GM21390 (cell line): Measurements from ENCODE around the gene NPTX1.

Experiments used
- ATAC-seq: cut with Tn5 transposase; IDR thresholded peaks from one replicate; pipeline ENCODE4 v1.9.1; 2021; ENCODE audit not compliant: unreplicated experiment

The NPTX1 gene

DNA sequence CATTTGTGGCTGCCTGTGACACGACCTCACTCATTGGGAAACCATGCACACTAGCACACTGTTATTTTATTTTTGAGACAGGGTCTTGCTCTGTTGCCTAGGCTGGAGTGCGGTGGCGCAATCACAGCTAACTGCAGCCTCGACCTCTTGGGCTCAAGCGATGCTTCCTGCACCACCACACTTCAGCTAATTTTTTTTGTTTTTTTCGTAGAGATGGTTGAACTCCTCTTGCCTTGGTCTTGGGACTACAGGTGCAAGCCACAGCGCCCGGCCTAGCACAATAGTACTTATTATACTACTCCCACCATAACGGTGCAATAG is 2.8 kb upstream of the NPTX1 start:
- ATAC-seq = no peak

GRCh38 chr17:80478487-80479245 is 2.3 kb upstream of the NPTX1 start:
- no peak for ATAC-seq

DNA sequence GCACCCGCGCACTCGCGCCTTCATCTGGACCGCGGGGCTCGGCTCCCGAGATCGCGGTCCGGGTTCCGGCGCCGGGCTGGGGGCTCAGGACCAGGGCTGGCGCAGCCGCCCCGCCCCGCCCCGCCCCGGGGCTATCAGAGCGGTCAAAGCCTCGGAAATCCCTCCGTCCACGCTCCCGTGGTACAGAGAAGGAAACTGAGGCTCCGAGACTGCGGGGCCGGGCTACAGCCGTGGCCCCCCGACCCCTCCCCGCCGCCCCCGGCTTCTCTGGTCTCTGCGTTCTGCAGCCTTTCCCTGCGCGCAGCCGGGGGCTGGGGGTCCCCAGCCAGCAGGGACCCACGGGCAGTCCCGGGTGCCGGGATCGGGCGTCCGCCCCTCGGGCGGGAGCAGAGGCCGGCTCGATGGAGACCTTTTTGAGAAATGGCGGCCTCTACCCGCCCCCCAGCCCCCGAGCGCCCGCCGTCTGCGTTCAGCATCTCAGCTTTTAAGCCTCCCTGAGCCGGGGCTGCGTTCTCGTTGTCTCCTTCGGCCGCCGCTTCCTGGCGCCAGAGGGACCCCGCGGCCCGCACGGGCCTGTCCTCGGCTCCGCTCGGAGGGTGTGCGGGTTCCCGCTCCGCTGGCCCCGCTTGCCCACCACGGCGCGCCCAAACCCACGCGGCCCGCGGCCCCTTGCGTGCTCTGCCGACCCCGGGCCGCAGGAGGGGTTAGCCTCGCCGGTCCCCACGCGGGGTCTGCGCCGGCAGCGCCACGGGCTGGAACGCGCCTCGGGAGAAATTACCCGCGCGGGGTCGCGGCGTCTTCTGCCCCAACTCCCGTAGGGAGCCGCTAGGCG is 1.5 kb upstream of the NPTX1 start:
- no peak for ATAC-seq

DNA sequence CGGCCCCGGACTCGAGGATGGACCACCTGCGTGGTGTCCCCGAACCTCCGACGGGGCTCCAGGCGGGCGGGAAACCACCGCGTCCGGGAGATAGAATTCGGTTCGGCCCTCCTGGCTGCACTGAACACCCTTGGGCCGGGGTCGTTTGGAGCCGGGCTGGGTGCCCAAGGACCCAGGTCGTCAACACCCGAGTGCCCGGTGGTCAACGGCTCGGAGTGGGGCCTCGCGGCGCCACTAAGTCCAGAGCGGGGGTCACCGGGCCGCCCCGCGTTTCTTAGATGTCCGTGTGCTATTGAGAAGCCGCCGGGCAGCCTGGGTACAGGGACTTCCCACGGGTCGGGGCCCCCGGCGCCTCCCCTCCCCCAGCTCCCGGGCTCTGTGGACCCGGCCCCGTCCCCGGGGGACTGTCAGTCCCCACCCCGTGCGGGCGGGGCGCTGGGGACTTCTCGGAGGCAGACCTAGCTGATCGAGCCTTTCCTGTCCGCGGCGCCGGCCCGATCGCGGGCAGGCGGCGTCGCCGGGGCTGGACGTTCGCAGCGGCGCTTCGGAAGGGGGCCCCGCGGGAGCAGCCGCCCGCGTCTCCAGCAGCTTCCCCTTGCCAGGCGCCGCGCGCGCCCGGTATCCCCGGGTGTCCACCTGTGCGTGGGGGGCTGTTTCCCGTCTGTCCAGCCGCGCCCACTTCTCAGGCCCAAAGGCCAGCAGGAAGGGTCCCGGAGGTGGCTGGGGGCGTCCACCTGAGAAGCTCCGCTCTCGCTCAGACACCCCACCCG is 655 bp upstream of the NPTX1 start:
- no peak for ATAC-seq

DNA sequence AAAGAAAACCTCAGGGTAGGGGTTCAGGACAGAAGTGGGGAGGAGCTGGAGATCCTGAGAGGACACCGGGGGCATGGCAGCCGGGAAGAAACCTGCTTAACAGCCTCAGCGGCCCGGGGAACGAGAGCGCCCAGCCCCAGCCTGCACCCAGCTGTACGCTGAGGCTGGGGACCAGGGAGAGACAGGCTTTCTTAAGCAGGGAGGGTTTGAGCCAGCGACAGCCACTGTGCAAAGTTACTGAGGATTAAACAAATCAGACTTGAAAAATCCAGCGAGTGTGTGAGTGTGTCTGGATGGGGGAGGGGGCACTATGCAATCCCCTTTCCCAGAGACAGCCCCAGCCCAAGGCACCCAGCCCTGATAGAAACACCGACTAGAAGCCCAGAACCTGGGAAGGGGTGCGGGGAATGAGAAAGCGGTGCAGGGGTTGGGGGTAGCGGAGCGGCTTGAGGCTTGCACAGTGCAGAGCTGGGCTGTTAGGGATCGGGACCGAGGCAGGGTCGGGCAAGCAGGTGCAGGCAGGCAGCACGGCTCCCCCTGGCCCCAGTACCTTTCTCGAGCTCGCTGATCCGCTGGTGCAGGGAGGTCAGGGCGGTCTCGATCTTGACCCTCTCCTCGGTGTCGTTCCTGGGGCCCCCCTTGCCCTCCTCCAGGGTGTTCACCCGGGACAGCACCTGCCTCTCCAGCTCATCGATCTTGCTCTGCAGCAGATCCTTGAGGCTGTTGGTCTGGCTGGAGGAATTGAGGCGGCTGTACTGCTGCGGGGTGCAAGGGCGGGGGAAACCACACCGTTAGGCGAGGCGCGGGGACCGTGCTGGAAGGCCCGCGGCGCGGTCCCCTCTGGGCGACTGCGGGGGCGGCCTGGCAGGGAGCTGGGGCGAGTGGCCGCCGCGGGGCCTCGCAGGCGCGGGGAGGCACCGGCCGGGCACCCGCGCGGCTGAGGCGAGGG is 1.2 kb downstream of the NPTX1 start:
- ATAC-seq = no peak

DNA sequence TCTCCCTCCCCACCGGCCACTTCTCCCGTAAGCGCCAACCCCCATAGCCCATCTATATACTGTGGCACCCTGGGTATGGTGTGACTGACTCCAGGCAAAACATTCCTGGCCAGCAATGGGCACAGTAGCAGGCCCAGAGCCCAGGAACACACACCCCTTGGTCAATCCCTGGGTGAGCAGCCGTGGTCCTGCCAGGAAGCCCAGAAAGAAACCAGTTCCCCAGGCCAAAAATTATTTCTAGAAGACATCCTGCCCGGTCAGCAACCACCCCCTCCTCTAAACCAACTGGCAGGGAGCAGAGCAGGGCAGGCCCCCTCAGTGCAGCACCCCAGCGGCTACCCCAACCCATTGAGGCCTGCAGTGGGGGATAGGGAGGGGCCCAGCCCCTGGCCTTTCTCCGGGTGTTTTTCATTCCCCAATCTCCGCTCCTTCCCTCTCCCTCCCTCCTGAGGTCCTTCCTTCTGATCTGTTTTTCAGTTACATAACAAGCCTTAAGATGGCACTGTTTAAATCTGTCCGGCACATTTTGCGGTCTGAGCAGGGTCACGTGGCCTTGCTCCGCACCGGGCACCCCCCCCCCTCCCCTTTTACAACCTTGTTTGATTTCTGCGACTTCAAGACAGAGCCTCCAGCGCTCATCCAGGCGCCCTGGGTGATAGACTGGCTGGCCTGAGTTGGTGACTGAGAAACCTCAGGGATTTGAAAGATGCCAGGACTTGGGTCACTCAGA is 2.0 kb downstream of the NPTX1 start:
- ATAC-seq = no peak

DNA sequence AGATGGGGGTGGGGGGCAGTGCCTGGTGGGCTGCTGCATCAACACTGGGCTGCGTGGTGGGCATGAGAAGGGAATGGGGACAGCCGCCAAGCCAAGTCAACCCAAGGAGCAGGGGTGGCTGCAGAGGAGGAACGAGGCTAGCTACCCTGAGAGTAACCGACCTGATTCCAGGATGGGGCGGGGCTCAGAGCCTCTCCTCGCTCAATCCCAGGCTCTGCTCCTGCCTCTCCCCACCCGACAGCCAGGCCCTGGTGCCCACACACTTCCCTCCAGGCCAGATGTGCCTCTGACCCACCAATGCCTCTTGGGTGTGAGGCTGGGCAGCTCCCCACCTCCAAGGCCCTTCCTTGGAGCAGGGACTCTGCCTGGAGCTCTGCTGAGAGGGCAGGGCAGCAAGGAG is 2.7 kb downstream of the NPTX1 start:
- no peak for ATAC-seq

DNA sequence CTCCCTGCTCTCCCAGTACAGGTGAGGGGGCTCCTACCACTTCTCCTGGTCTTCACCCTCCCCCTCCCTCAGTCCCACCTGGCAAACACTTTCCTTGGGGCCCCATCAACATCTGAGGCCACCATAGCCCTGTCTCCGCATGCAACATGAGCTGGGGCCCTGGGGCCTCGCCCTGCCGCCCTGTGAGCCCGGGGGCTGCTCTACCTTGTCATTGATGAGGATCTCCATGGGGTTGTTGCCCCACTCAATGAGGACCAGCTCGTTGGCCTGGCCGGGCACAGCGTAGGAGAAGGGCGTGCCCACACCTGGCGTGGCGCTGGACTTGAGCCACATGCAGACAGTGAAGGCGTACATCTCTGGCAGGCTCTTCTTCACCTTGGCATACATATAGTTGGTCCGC is 3.4 kb downstream of the NPTX1 start:
- no peak for ATAC-seq

GRCh38 chr17:80471922-80472321 is 4.5 kb downstream of the NPTX1 start:
- no peak for ATAC-seq

- no peak for ATAC-seq
Observed at GRCh38 chr17:80470603-80471002, 5.8 kb downstream of the NPTX1 start.

DNA sequence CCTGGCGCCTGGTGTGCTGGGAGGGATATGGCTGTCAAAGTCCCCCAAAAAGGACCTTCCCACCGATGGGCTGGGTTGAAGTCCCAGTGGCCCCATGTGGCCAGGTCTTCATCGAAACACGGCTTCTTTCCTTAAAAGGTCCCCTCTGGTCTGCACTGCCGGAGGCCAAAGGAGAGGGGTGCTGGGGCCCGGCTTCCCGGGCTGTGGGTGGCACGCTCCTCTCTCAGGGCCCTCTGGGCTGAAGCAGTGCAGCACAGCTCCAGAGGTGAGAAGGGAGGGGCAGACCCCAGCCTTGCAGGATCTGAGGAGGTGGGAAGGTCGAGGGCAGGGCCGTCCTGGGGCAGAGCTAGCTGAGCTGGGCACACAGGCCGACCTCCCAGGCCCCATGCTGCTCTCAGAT is 6.7 kb downstream of the NPTX1 start:
- ATAC-seq = no peak

- no peak for ATAC-seq
Observed at GRCh38 chr17:80468781-80469493, 7.5 kb downstream of the NPTX1 start.

DNA sequence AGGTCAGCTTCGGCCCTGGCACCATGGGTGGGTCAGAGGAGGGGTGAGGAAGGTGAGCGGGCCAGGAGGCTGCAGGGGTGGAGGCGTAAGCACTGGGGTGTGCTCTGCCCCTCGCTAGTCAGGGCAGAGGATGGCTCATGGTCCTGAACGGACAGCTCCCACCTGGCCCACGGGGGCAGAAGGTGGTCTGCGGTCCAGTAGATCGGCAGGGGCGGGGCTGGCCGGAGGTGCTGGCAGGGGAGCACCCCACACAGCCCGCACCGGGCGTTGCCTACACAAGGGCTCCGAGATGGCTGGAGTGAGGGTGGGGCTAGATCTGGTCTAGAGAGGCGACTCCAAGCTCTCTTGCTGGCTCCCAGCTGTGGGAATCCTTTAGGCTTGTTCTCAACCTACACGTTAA is 8.2 kb downstream of the NPTX1 start:
- no peak for ATAC-seq

DNA sequence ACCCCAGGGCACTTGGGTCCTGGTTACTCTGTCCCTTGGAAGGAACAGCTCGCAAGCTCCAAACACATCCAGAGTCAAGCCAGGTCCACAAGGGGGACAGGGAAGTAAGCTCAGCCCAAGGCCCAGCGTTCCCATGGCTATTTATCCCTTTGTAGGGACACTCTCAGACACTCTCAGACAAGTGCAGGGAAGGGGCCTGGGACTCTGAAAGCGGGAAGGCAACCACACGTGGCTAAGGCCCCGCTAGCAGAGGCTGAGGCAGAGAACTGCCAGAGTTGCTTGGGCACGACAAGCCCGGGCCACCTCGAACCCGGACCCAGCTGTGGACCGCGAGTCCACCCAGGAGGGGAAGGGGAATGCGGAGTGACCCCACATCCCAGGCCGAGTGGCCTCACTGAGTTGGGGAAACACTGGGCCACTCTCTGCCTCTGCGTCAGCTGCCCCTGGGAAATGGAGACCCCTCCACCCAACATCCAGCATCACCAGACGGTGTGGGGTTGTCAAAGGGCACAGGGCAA is 10.2 kb downstream of the NPTX1 start:
- ATAC-seq = no peak

GRCh38 chr17:80465327-80465974 is 11.0 kb downstream of the NPTX1 start:
- no peak for ATAC-seq

- ATAC-seq = no peak
Observed at GRCh38 chr17:80464486-80464885, 11.9 kb downstream of the NPTX1 start.

- ATAC-seq = no peak
Observed at GRCh38 chr17:80463784-80464400, 12.5 kb downstream of the NPTX1 start.

GRCh38 chr17:80461528-80462160 is 14.8 kb downstream of the NPTX1 start:
- no peak for ATAC-seq
